ENCODE results near the gene NPSR1. TPM values are rescaled to one million over a fixed set of nuclear protein-coding genes. Genes with fewer than 3 reads are reported as not detected.
"Not testable (repeated sequence)": the region's sequence is repeated elsewhere in the genome, so short reads cannot be mapped to it uniquely, and the experiment has no call there.

The NPSR1 gene
- total RNA-seq = not detected

- H3K27me3 Mint-ChIP-seq (ENCODE audit: low read depth) = no peaks in the 10 kb centered on the region
- H3K4me1 Mint-ChIP-seq (ENCODE audit: low read depth) = no peaks in the 10 kb centered on the region
- no peaks in the 10 kb centered on the region for H3K36me3 Mint-ChIP-seq (ENCODE audit: low read depth)
- no peak within 1 kb of the TSS for H3K27ac Mint-ChIP-seq
- ATAC-seq (no peak), DNase-seq (no peak)
- H3K9me3 Mint-ChIP-seq (ENCODE audit: insufficient read depth) = no peaks in the 10 kb centered on the region
- ChIA-PET POLR2A (no interaction called here), CTCF (no interaction called here)
- no peak within 1 kb of the TSS for H3K4me3 Mint-ChIP-seq
Observed at GRCh38 chr7:34657632-34658268, at the start of gene NPSR1. Gene NPSR1 (plus strand): TSS chr7:34658218. CDS start chr7:34658413, 195 bp downstream.

- Mint-ChIP-seq H3K36me3 (ENCODE audit: low read depth) (no peaks in the 10 kb centered on the region), H3K4me3 (no peak overlapping the region), H3K9me3 (ENCODE audit: insufficient read depth) (peaks cover 3% of the 10 kb centered on the region), H3K27ac (no peak overlapping the region), H3K27me3 (ENCODE audit: low read depth) (no peaks in the 10 kb centered on the region), H3K4me1 (ENCODE audit: low read depth) (no peaks in the 10 kb centered on the region)
- ChIA-PET CTCF (no interaction called here), POLR2A (no interaction called here)
- no peak for ATAC-seq
- no peak for DNase-seq
Observed at GRCh38 chr7:34612661-34613060, 45.4 kb upstream of the NPSR1 start.

- POLR2A ChIA-PET = no interaction called here
- Mint-ChIP-seq H3K27me3 (ENCODE audit: low read depth) (no peaks in the 10 kb centered on the region), H3K36me3 (ENCODE audit: low read depth) (no peaks in the 10 kb centered on the region), H3K4me1 (ENCODE audit: low read depth) (no peaks in the 10 kb centered on the region), H3K4me3 (no peak overlapping the region), H3K27ac (no peak overlapping the region), H3K9me3 (ENCODE audit: insufficient read depth) (peaks cover 3% of the 10 kb centered on the region)
- DNase-seq (no peak), ATAC-seq (no peak)
- CTCF ChIA-PET = no interaction called here
Observed at GRCh38 chr7:34620425-34620824, 37.6 kb upstream of the NPSR1 start.

- Mint-ChIP-seq H3K36me3 (ENCODE audit: low read depth) (no peaks in the 10 kb centered on the region), H3K9me3 (ENCODE audit: insufficient read depth) (no peaks in the 10 kb centered on the region), H3K4me3 (no peak overlapping the region), H3K27me3 (ENCODE audit: low read depth) (no peaks in the 10 kb centered on the region), H3K27ac (no peak overlapping the region), H3K4me1 (ENCODE audit: low read depth) (no peaks in the 10 kb centered on the region)
- CTCF ChIA-PET = no interaction called here
- no peak for ATAC-seq
- DNase-seq = no peak
- POLR2A ChIA-PET = no interaction called here
Observed at GRCh38 chr7:34622182-34622581, 35.8 kb upstream of the NPSR1 start.

- Mint-ChIP-seq H3K27ac (no peak overlapping the region), H3K36me3 (ENCODE audit: low read depth) (no peaks in the 10 kb centered on the region), H3K4me3 (no peak overlapping the region), H3K4me1 (ENCODE audit: low read depth) (no peaks in the 10 kb centered on the region), H3K27me3 (ENCODE audit: low read depth) (no peaks in the 10 kb centered on the region), H3K9me3 (ENCODE audit: insufficient read depth) (no peaks in the 10 kb centered on the region)
- CTCF ChIA-PET = no interaction called here
- POLR2A ChIA-PET = no interaction called here
- DNase-seq = no peak
- ATAC-seq = no peak
Observed at GRCh38 chr7:34622771-34623250, 35.2 kb upstream of the NPSR1 start.

- H3K9me3 Mint-ChIP-seq (ENCODE audit: insufficient read depth); H3K36me3 Mint-ChIP-seq (ENCODE audit: low read depth); H3K4me1 Mint-ChIP-seq (ENCODE audit: low read depth); H3K27ac Mint-ChIP-seq; ATAC-seq; CTCF ChIA-PET; H3K27me3 Mint-ChIP-seq (ENCODE audit: low read depth); H3K4me3 Mint-ChIP-seq; DNase-seq: not testable (repeated sequence)
- POLR2A ChIA-PET = interaction anchor here (0.6 kb wide), 1 partner anchor 24 kb away, joined by 6 read pairs; no protein-coding TSS in a partner anchor
Observed at GRCh38 chr7:34628618-34629017, 29.4 kb upstream of the NPSR1 start.

- H3K4me3 Mint-ChIP-seq = no peak overlapping the region
- no peaks in the 10 kb centered on the region for H3K9me3 Mint-ChIP-seq (ENCODE audit: insufficient read depth)
- DNase-seq = no peak
- CTCF ChIA-PET = no interaction called here
- no peaks in the 10 kb centered on the region for H3K36me3 Mint-ChIP-seq (ENCODE audit: low read depth)
- POLR2A ChIA-PET = no interaction called here
- ATAC-seq = no peak
- H3K27ac Mint-ChIP-seq = no peak overlapping the region
- H3K4me1 Mint-ChIP-seq (ENCODE audit: low read depth) = no peaks in the 10 kb centered on the region
- H3K27me3 Mint-ChIP-seq (ENCODE audit: low read depth) = no peaks in the 10 kb centered on the region
Observed at GRCh38 chr7:34652809-34653208, 5.2 kb upstream of the NPSR1 start.

GRCh38 chr7:34653787-34654186, 4.2 kb upstream of the NPSR1 start:
- ChIA-PET CTCF (no interaction called here), POLR2A (no interaction called here)
- Mint-ChIP-seq H3K36me3 (ENCODE audit: low read depth) (no peaks in the 10 kb centered on the region), H3K27me3 (ENCODE audit: low read depth) (no peaks in the 10 kb centered on the region), H3K4me1 (ENCODE audit: low read depth) (no peaks in the 10 kb centered on the region), H3K9me3 (ENCODE audit: insufficient read depth) (no peaks in the 10 kb centered on the region), H3K4me3 (no peak overlapping the region), H3K27ac (no peak overlapping the region)
- no peak for ATAC-seq
- DNase-seq = no peak

- Mint-ChIP-seq H3K36me3 (ENCODE audit: low read depth) (no peaks in the 10 kb centered on the region), H3K4me3 (no peak overlapping the region), H3K27ac (no peak overlapping the region), H3K9me3 (ENCODE audit: insufficient read depth) (no peaks in the 10 kb centered on the region), H3K4me1 (ENCODE audit: low read depth) (no peaks in the 10 kb centered on the region), H3K27me3 (ENCODE audit: low read depth) (no peaks in the 10 kb centered on the region)
- ChIA-PET POLR2A (no interaction called here), CTCF (no interaction called here)
- DNase-seq = no peak
- ATAC-seq = no peak
Observed at GRCh38 chr7:34655384-34655783, 2.6 kb upstream of the NPSR1 start.

- ChIA-PET CTCF (no interaction called here), POLR2A (interaction anchor here (0.6 kb wide), 1 partner anchor 445 kb away, joined by 3 read pairs; no protein-coding TSS in a partner anchor)
- ATAC-seq (no peak), DNase-seq (no peak)
- Mint-ChIP-seq H3K36me3 (ENCODE audit: low read depth) (no peaks in the 10 kb centered on the region), H3K4me1 (ENCODE audit: low read depth) (no peaks in the 10 kb centered on the region), H3K4me3 (no peak overlapping the region), H3K27ac (no peak overlapping the region), H3K27me3 (ENCODE audit: low read depth) (no peaks in the 10 kb centered on the region), H3K9me3 (ENCODE audit: insufficient read depth) (no peaks in the 10 kb centered on the region)
Observed at GRCh38 chr7:34656041-34656440, 2.0 kb upstream of the NPSR1 start.

- no peaks in the 10 kb centered on the region for H3K4me1 Mint-ChIP-seq (ENCODE audit: low read depth)
- DNase-seq = no peak
- H3K36me3 Mint-ChIP-seq (ENCODE audit: low read depth) = no peaks in the 10 kb centered on the region
- ATAC-seq = no peak
- CTCF ChIA-PET = no interaction called here
- H3K9me3 Mint-ChIP-seq (ENCODE audit: insufficient read depth) = no peaks in the 10 kb centered on the region
- H3K4me3 Mint-ChIP-seq = no peak overlapping the region
- no peaks in the 10 kb centered on the region for H3K27me3 Mint-ChIP-seq (ENCODE audit: low read depth)
- POLR2A ChIA-PET = no interaction called here
- H3K27ac Mint-ChIP-seq = no peak overlapping the region
Observed at GRCh38 chr7:34659472-34660075, 1.6 kb downstream of the NPSR1 start.

- CTCF ChIA-PET = no interaction called here
- H3K36me3 Mint-ChIP-seq (ENCODE audit: low read depth) = no peaks in the 10 kb centered on the region
- POLR2A ChIA-PET = no interaction called here
- ATAC-seq (no peak), DNase-seq (no peak)
- no peaks in the 10 kb centered on the region for H3K4me1 Mint-ChIP-seq (ENCODE audit: low read depth)
- no peaks in the 10 kb centered on the region for H3K9me3 Mint-ChIP-seq (ENCODE audit: insufficient read depth)
- no peak overlapping the region for H3K27ac Mint-ChIP-seq
- H3K4me3 Mint-ChIP-seq = no peak overlapping the region
- no peaks in the 10 kb centered on the region for H3K27me3 Mint-ChIP-seq (ENCODE audit: low read depth)
Observed at GRCh38 chr7:34662058-34662708, 4.2 kb downstream of the NPSR1 start.

Data from activated CD8-positive, alpha-beta T cell treated with anti-CD3 and anti-CD28 coated beads, Interleukin-2, amount 10 ng/mL, durations not matched to agents 7 days and 5 days (primary cell).